ENCODE results near the gene RABAC1. TPM values are rescaled to one million over a fixed set of nuclear protein-coding genes. Genes with fewer than 3 reads are reported as not detected.

RABAC1 gene
- total RNA-seq, 1 donor from 2014 or later: 257 TPM

DNA sequence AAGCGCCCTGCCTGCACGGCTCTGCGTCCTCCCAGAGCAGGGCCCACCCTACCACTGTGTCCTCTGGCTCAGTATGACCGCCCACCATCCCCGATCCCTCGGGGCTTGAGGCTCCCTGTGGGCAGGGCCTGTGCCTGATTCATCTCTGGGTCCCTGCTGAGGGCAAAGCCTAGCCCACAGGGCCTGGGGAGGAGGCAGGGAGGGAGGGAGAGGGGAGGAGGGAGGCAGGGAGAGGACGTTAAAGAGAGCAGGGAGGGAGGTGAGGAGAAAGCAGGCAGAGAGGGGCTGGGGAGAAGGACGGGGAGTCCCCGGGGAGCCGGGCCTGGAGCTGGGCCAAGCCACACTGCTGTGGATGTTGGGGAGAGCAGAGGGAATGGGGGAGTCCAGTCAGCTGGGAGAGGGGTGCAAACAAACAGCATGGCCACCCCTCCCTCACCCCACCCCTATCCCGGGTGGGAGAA, 26.8 kb downstream of the RABAC1 start:
- no peak overlapping the region for H2AFZ ChIP-seq (ENCODE audit: low read depth, low read length)
- no peak overlapping the region for H3K4me2 ChIP-seq (ENCODE audit: low read length)
- H3K4me3 ChIP-seq (ENCODE audit: insufficient read depth, low read depth, low read length): no peak overlapping the region
- no peak overlapping the region for H3K27ac ChIP-seq (ENCODE audit: low read depth, low read length)
- H3K27me3 Mint-ChIP-seq (ENCODE audit: low read depth, unreplicated experiment): peaks cover 65% of the 10 kb centered on the region
- H3K79me2 ChIP-seq (ENCODE audit: insufficient read depth, low read length): no peaks in the 10 kb centered on the region
- TF ChIP-seq CTCF (IDR thresholded peaks at IDR 0.05; ENCODE audit: insufficient read depth, low read depth, low read length): no peak
- no peak for FAIRE-seq
- H3K36me3 Mint-ChIP-seq (ENCODE audit: low read depth, unreplicated experiment): peaks cover 2% of the 10 kb centered on the region
- H3K36me3 ChIP-seq (ENCODE audit: insufficient read depth, low read length): no peaks in the 10 kb centered on the region
- peaks cover 75% of the 10 kb centered on the region for H3K27me3 ChIP-seq (ENCODE audit: insufficient read depth, low read length)
- peaks cover 5% of the 10 kb centered on the region for H3K9me3 Mint-ChIP-seq (ENCODE audit: unreplicated experiment)
- peaks cover 30% of the 10 kb centered on the region for H4K20me1 ChIP-seq (ENCODE audit: insufficient read depth, low read length)
- H3K9me3 ChIP-seq (ENCODE audit: insufficient read depth, low read depth, low read length): peaks cover 2% of the 10 kb centered on the region
- no peak for DNase-seq (ENCODE audit: low read depth)
- no peak overlapping the region for H3K27ac Mint-ChIP-seq (ENCODE audit: unreplicated experiment)
- no peak overlapping the region for H3K4me3 Mint-ChIP-seq (ENCODE audit: unreplicated experiment)
- H3K9ac ChIP-seq (ENCODE audit: low read length): no peak overlapping the region
- peaks cover 15% of the 10 kb centered on the region for H3K4me1 ChIP-seq (ENCODE audit: insufficient read depth, low read length)
- peaks cover 18% of the 10 kb centered on the region for H3K4me1 Mint-ChIP-seq (ENCODE audit: low read depth, unreplicated experiment)

DNA sequence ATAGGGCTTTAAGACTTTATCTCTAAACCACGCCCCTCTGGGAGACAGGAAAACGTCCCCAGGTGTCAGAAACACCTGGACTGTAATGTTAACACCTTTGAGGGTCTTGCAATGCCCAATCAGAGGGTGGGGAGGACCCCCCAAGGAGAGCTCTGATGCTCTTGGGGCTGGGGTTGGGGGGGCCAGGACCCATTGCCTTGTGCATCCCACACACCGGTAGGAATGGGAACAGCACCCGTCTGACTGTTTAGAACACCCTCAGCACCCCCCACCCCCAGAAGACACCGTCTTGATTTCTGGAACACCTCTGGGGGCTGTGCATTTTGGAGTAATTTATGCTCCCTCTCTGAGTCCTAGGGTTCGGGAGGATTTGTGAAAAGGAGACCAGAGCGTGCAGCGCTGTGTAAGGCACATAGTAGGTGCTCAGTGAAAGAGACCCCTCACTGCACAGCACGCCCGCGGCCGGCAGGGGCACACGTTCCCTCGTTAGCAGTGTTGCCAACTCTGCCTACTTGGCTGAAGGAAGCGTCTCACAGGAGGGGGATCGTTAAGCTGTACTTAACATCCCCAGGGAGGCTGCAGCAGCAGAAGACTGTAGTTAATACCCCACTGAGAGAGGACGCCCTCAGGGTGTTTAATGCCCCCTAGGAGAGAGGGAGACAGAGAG, 28.1 kb downstream of the RABAC1 start:
- peaks cover 2% of the 10 kb centered on the region for H3K36me3 Mint-ChIP-seq (ENCODE audit: low read depth, unreplicated experiment)
- H3K4me3 Mint-ChIP-seq (ENCODE audit: unreplicated experiment): no peak overlapping the region
- peaks cover 5% of the 10 kb centered on the region for H3K9me3 Mint-ChIP-seq (ENCODE audit: unreplicated experiment)
- Histone ChIP-seq H3K4me3 (ENCODE audit: insufficient read depth, low read depth, low read length) (no peak overlapping the region), H3K4me2 (ENCODE audit: low read length) (no peak overlapping the region), H3K79me2 (ENCODE audit: insufficient read depth, low read length) (no peaks in the 10 kb centered on the region), H3K36me3 (ENCODE audit: insufficient read depth, low read length) (no peaks in the 10 kb centered on the region), H2AFZ (ENCODE audit: low read depth, low read length) (no peak overlapping the region), H3K27ac (ENCODE audit: low read depth, low read length) (no peak overlapping the region), H3K9ac (ENCODE audit: low read length) (no peak overlapping the region), H3K27me3 (ENCODE audit: insufficient read depth, low read length) (peaks cover 83% of the 10 kb centered on the region), H4K20me1 (ENCODE audit: insufficient read depth, low read length) (peaks cover 31% of the 10 kb centered on the region), H3K9me3 (ENCODE audit: insufficient read depth, low read depth, low read length) (peaks cover 5% of the 10 kb centered on the region), H3K4me1 (ENCODE audit: insufficient read depth, low read length) (peaks cover 6% of the 10 kb centered on the region)
- DNase-seq (ENCODE audit: low read depth) (no peak), FAIRE-seq (no peak)
- TF ChIP-seq EZH2 (IDR thresholded peaks at IDR 0.05; ENCODE audit: insufficient read depth, low read length) (no peak), CTCF (IDR thresholded peaks at IDR 0.05; ENCODE audit: insufficient read depth, low read depth, low read length) (peak; percentile 33)
- peaks cover 12% of the 10 kb centered on the region for H3K4me1 Mint-ChIP-seq (ENCODE audit: low read depth, unreplicated experiment)
- peaks cover 55% of the 10 kb centered on the region for H3K27me3 Mint-ChIP-seq (ENCODE audit: low read depth, unreplicated experiment)
- H3K27ac Mint-ChIP-seq (ENCODE audit: unreplicated experiment): no peak overlapping the region

DNA sequence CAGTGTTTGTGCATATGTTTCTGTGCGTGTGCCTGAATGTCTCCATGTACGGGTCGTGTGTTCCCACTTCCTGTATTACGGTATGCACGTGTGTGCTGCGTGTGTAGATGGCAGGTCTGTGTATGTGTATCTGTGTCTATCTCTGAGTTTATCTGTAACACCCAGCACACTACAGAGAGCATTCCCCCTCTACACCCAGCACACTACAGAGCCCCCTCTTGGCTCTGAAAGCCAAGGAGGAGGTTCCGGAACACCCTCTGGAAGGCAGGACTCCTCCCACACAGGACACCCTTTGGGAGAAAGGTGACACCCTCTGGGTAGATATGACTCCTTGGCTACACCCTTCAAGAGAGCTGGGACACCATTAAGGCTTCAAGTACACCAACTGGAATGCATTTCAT, 28.8 kb downstream of the RABAC1 start:
- FAIRE-seq (no peak), DNase-seq (ENCODE audit: low read depth) (no peak)
- H4K20me1 ChIP-seq (ENCODE audit: insufficient read depth, low read length): peaks cover 32% of the 10 kb centered on the region
- TF ChIP-seq CTCF (IDR thresholded peaks at IDR 0.05; ENCODE audit: insufficient read depth, low read depth, low read length) (no peak), EZH2 (IDR thresholded peaks at IDR 0.05; ENCODE audit: insufficient read depth, low read length) (no peak)
- H3K4me1 ChIP-seq (ENCODE audit: insufficient read depth, low read length): peaks cover 1% of the 10 kb centered on the region
- Mint-ChIP-seq H3K36me3 (ENCODE audit: low read depth, unreplicated experiment) (peaks cover 2% of the 10 kb centered on the region), H3K27ac (ENCODE audit: unreplicated experiment) (no peak overlapping the region), H3K4me3 (ENCODE audit: unreplicated experiment) (no peak overlapping the region), H3K27me3 (ENCODE audit: low read depth, unreplicated experiment) (peaks cover 53% of the 10 kb centered on the region), H3K9me3 (ENCODE audit: unreplicated experiment) (peaks cover 5% of the 10 kb centered on the region), H3K4me1 (ENCODE audit: low read depth, unreplicated experiment) (peaks cover 12% of the 10 kb centered on the region)
- H2AFZ ChIP-seq (ENCODE audit: low read depth, low read length): no peak overlapping the region
- H3K79me2 ChIP-seq (ENCODE audit: insufficient read depth, low read length): no peaks in the 10 kb centered on the region
- no peak overlapping the region for H3K9ac ChIP-seq (ENCODE audit: low read length)
- no peaks in the 10 kb centered on the region for H3K36me3 ChIP-seq (ENCODE audit: insufficient read depth, low read length)
- peaks cover 86% of the 10 kb centered on the region for H3K27me3 ChIP-seq (ENCODE audit: insufficient read depth, low read length)
- no peak overlapping the region for H3K27ac ChIP-seq (ENCODE audit: low read depth, low read length)
- H3K9me3 ChIP-seq (ENCODE audit: insufficient read depth, low read depth, low read length): peaks cover 9% of the 10 kb centered on the region
- no peak overlapping the region for H3K4me2 ChIP-seq (ENCODE audit: low read length)
- H3K4me3 ChIP-seq (ENCODE audit: insufficient read depth, low read depth, low read length): no peak overlapping the region
